A549 (cell line): ENCODE results near the gene GDF10. TPM values are rescaled to one million over a fixed set of nuclear protein-coding genes. Genes with fewer than 3 reads are reported as not detected.

ENCODE experiments used
- ATAC-seq, 2 experiments: fragments of 200-7000 bp in 1 of 2; fragments of >200 bp in 1 of 2; cut with Nextera tagmentation in 1 of 2; cut with Tn5 transposase in 1 of 2; 3 replicates each; pipeline versions ENCODE4 v1.8.0 to v1.9.1; 2018 to 2020; ENCODE audit warnings: mild to moderate bottlenecking in 1 of 2, moderate library complexity in 1 of 2
- CTCF ChIA-PET: fragments of 300-600 bp; sonication (Branson Sonifier 250); formaldehyde crosslinking; extraction: SDS; loops from one replicate; lab custom pipeline; 2021; ENCODE audit warnings: antibody characterized with exemption, inconsistent platforms; lab: Yijun Ruan, JAX
- POLR2A ChIA-PET: fragments of 350-600 bp; formaldehyde crosslinking; extraction: SDS; loops from one replicate; lab custom pipeline; 2021; ENCODE audit warnings: antibody characterized with exemption, inconsistent platforms; lab: Yijun Ruan, JAX
- DNase-seq, 2 experiments: peaks; one replicate each; pipeline versions ENCODE4 v3.0.0 to v3.0.0-alpha.2; 2011 to 2016; ENCODE audit warnings: low read depth in 1 of 2, low spot score in 1 of 2
- FAIRE-seq: peaks from 2 replicates; lab custom pipeline; 2011; peaks lifted over from hg19 to GRCh38; lab: Jason Lieb, UNC
- H3K27ac ChIP-seq, 2 experiments: fragments of >200 bp; sonication (Bioruptor Twin); formaldehyde crosslinking; 3 replicates each; pipeline ENCODE4 v1.5.1; 2016 to 2017
- H3K4me1 ChIP-seq: fragments of >200 bp; sonication (Bioruptor Twin); formaldehyde crosslinking; 3 replicates; pipeline ENCODE4 v1.6.1; 2016
- H3K4me2 ChIP-seq: fragments of >200 bp; sonication (Bioruptor Twin); formaldehyde crosslinking; 3 replicates; pipeline ENCODE4 v1.6.1; 2016
- H3K4me3 ChIP-seq: fragments of >200 bp; sonication (Bioruptor Twin); formaldehyde crosslinking; 3 replicates; pipeline ENCODE4 v1.5.1; 2016
- H3K9me3 ChIP-seq: fragments of >200 bp; sonication (Bioruptor Twin); formaldehyde crosslinking; 3 replicates; pipeline ENCODE4 v1.6.1; 2016
- BCL3 ChIP-seq: fragments of >200 bp; sonication (Bioruptor Twin); formaldehyde crosslinking; IDR thresholded peaks from 3 replicates; pipeline ENCODE4 v1.6.1; 2016
- CBX8 ChIP-seq: fragments of 200-600 bp; sonication (generic); IDR thresholded peaks from 2 replicates; pipeline ENCODE4 v1.6.1; 2016
- CHD2 ChIP-seq: fragments of 150-350 bp; IDR thresholded peaks from 2 replicates; pipeline ENCODE4 v1.6.1; 2014; ENCODE audit warnings: low read length; ENCODE audit not compliant: partially characterized antibody
- CHD4 ChIP-seq: fragments of 200-600 bp; sonication (generic); IDR thresholded peaks from 2 replicates; pipeline ENCODE4 v1.6.1; 2016; ENCODE audit warnings: antibody characterized with exemption, mild to moderate bottlenecking, borderline replicate concordance
- CTCF ChIP-seq: fragments of >200 bp; sonication (Bioruptor Twin); formaldehyde crosslinking; IDR thresholded peaks from 3 replicates; pipeline ENCODE4 v1.5.1; 2016
- EP300 ChIP-seq, 2 experiments: fragments of >200 bp; sonication (Bioruptor Twin); formaldehyde crosslinking; IDR thresholded peaks; 2 replicates in 1 of 2; 3 replicates in 1 of 2; pipeline ENCODE4 v1.6.1; 2016 to 2017
- FOXS1 ChIP-seq: fragments of 250-450 bp; sonication (Bioruptor Pico); IDR thresholded peaks from 2 replicates; pipeline ENCODE4 v1.5.0; 2020; ENCODE audit warnings: mild to moderate bottlenecking, moderate library complexity
- HES2 ChIP-seq: fragments of >200 bp; sonication (Bioruptor Twin); formaldehyde crosslinking; IDR thresholded peaks from 2 replicates; pipeline ENCODE4 v1.6.1; 2016
- HOXA7 ChIP-seq: fragments of 250-450 bp; sonication (Bioruptor Pico); IDR thresholded peaks from 2 replicates; pipeline ENCODE4 v1.5.0; 2020; ENCODE audit warnings: mild to moderate bottlenecking, moderate library complexity
- HOXB13 ChIP-seq: fragments of 250-450 bp; sonication (Bioruptor Pico); IDR thresholded peaks from 2 replicates; pipeline ENCODE4 v1.5.0; 2020; ENCODE audit warnings: low read depth, mild to moderate bottlenecking, moderate library complexity
- KDM5A ChIP-seq: fragments of 200-600 bp; sonication (generic); IDR thresholded peaks from 2 replicates; pipeline ENCODE4 v1.6.1; 2016; ENCODE audit warnings: antibody characterized with exemption, mild to moderate bottlenecking
- MAZ ChIP-seq: fragments of 150-350 bp; IDR thresholded peaks from 2 replicates; pipeline ENCODE4 v1.6.1; 2014; ENCODE audit warnings: antibody characterized with exemption, low read depth, low read length, borderline replicate concordance
- NFE2L2 ChIP-seq: fragments of 150-350 bp; conservative IDR thresholded peaks from 2 replicates; pipeline ENCODE4 v1.6.1; 2014; ENCODE audit warnings: low read length
- NR3C1 ChIP-seq: fragments of >200 bp; sonication (Bioruptor Twin); formaldehyde crosslinking; IDR thresholded peaks from 3 replicates; pipeline ENCODE4 v1.6.1; 2017
- RAD21 ChIP-seq, 2 experiments: fragments of >200 bp in 1 of 2; sonication (Bioruptor Twin) in 1 of 2; formaldehyde crosslinking in 1 of 2; IDR thresholded peaks in 1 of 2; conservative IDR thresholded peaks in 1 of 2; 2 replicates in 1 of 2; 3 replicates in 1 of 2; pipeline ENCODE4 v1.6.1; 2012 to 2018; ENCODE audit warnings: inconsistent platforms in 1 of 2
- RCOR1 ChIP-seq: fragments of 150-350 bp; IDR thresholded peaks from 2 replicates; pipeline ENCODE4 v1.6.1; 2014; ENCODE audit warnings: antibody characterized with exemption, low read length, low read depth
- REST ChIP-seq: fragments of 200-600 bp; sonication (generic); IDR thresholded peaks from 2 replicates; pipeline ENCODE4 v1.6.1; 2016; ENCODE audit warnings: antibody characterized with exemption, mild to moderate bottlenecking, moderate library complexity
- SMC3 ChIP-seq: fragments of >200 bp; sonication (Bioruptor Twin); formaldehyde crosslinking; IDR thresholded peaks from 3 replicates; pipeline ENCODE4 v1.6.1; 2018; ENCODE audit warnings: inconsistent platforms
- TFCP2L1 ChIP-seq: fragments of 250-450 bp; sonication (Bioruptor Pico); IDR thresholded peaks from 2 replicates; pipeline ENCODE4 v1.5.0; 2021; ENCODE audit warnings: mild to moderate bottlenecking
- USF2 ChIP-seq: fragments of 450-650 bp; IDR thresholded peaks from 2 replicates; pipeline ENCODE4 v1.6.1; 2014; ENCODE audit warnings: antibody characterized with exemption
- ZC3H11A ChIP-seq: fragments of 450-650 bp; IDR thresholded peaks from 2 replicates; pipeline ENCODE4 v1.6.1; 2014; ENCODE audit warnings: antibody characterized with exemption, mild to moderate bottlenecking
- ZNF302 ChIP-seq: fragments of 250-450 bp; sonication (Bioruptor Pico); IDR thresholded peaks from 2 replicates; pipeline ENCODE4 v1.9.0; 2021; ENCODE audit warnings: inconsistent platforms, mild to moderate bottlenecking, moderate library complexity
- WGBS: methylation state at CpG from one replicate; pipeline ENCODE4 v1.1.6; 2017; ENCODE audit errors: missing lambda C conversion rate; 5-methylcytosine and 5-hydroxymethylcytosine counted together
- polyA plus RNA-seq, 4 experiments: library from polyadenylated mRNA; depleted of rRNA in 3 of 4; stranded (reverse); fragments of >200 nt; fragmentation: RNase III in 1 of 4; extraction: RNeasy Plus Mini Kit Qiagen cat#74134 plus additional on column Dnase treatment in 1 of 4; gene quantifications; 2 replicates in 3 of 4; 3 replicates in 1 of 4; pipeline ENCODE4 v1.2.3, GENCODE V29; 2011 to 2017

GDF10 gene
- polyA plus RNA-seq, 2 of the 4 experiments (the other 2 are of a cell fraction): 0.10 TPM; not detected in 1

DNA sequence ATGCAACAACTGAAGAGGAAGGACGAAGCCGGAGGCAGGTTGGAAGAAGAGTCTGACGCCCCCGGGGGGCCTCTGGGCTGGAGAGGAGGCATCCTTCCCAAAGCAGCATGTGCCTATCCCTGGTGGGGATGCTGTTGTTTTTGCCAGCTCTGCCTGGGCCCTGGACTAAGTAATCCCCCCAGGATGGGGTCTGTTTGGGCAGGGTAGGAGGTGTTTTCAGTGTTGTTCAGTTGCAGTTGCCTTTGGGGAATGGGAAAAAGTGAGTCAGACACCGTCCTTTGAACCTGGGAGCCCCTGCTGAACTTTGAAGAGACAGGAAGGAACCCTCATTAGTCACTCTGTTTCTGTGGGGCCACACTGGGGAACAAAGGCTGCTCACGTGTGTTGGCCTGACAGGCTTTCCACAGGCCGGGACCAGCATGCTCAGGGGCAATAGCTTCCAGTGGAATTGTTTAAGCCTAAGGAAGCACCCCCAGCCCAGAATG is 35.2 kb upstream of the GDF10 start:
- POLR2A ChIA-PET: no interaction called here
- TF ChIP-seq HOXA7 (CRISPR knock-in tag) (no peak), REST (no peak), HES2 (no peak), RCOR1 (no peak), EP300 (IDR thresholded peaks at IDR 0.05) (no peak)
- peaks cover 35% of the 10 kb centered on the region for H3K9me3 ChIP-seq
- ATAC-seq (no peak), FAIRE-seq (no peak), DNase-seq (no peak)
- CTCF ChIA-PET: interaction anchor here (0.8 to 1.2 kb wide), 2 partner anchors 18 to 82 kb away, joined by 3 read pairs; no protein-coding TSS in a partner anchor
- H3K4me2 ChIP-seq: no peak overlapping the region
- no peak overlapping the region for H3K4me3 ChIP-seq
- 6% methylated on average over 5 of the region's 7 CpGs for WGBS
- no peak overlapping the region for H3K27ac ChIP-seq
- H3K4me1 ChIP-seq: no peaks in the 10 kb centered on the region

DNA sequence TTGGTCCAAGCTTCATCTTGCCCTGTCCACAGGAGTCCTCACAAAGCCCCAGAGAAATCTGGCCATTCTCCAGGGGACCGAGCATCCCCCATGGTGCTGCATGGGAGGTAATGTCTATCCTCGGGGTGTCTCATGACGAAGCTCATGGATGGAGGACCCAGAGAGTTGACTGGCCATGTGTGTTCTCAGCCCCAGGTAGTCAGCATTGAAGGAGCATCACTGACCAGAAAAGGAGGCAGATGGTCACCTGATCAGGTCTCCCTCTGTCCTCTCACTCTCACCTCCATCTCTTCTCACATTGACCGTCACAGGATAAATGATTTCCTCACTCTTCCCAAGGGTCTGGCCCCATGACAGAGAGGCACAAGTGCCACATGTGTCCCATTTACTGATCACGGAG is 33.4 kb upstream of the GDF10 start:
- Histone ChIP-seq H3K27ac (no peak overlapping the region), H3K4me1 (no peaks in the 10 kb centered on the region), H3K9me3 (peaks cover 35% of the 10 kb centered on the region)
- no peak for FAIRE-seq
- no peak for TF ChIP-seq HOXB13
- TF ChIP-seq ZC3H11A: no peak
- TF ChIP-seq, all 56 proteins: peak for 0
- CTCF ChIA-PET: interaction anchor here (1.0 kb wide), 1 partner anchor 218 kb away, joined by 4 read pairs; no protein-coding TSS in a partner anchor
- no peak for ATAC-seq
- Histone ChIP-seq H3K4me3 (no peak overlapping the region), H3K4me2 (no peak overlapping the region)
- DNase-seq: no peak
- 3% methylated on average over 5 of the region's 5 CpGs for WGBS
- POLR2A ChIA-PET: no interaction called here

- WGBS: 70% methylated on average over 9 of the region's 9 CpGs
- no peak for ATAC-seq
- POLR2A ChIA-PET: no interaction called here
- no peak for FAIRE-seq
- no peak overlapping the region for H3K4me2 ChIP-seq
- H3K27ac ChIP-seq: no peak overlapping the region
- no peak for DNase-seq
- no peaks in the 10 kb centered on the region for H3K4me1 ChIP-seq
- TF ChIP-seq MAZ (no peak), ZNF302 (no peak), KDM5A (no peak), BCL3 (no peak), NR3C1 (no peak), CHD4 (no peak), USF2 (no peak), CTCF (no peak), FOXS1 (CRISPR knock-in tag) (no peak), RAD21 (conservative IDR thresholded peaks at IDR 0.05 in 1 of 2, IDR thresholded peaks at IDR 0.05 in 1 of 2) (no peak), CBX8 (no peak), TFCP2L1 (CRISPR knock-in tag) (no peak), HOXB13 (no peak), CHD2 (no peak), REST (no peak), SMC3 (no peak), NFE2L2 (no peak)
- TF ChIP-seq, all 56 proteins: peak for 0
- CTCF ChIA-PET: interaction anchor here (0.7 to 1.2 kb wide), 3 partner anchors 47 to 244 kb away, joined by 3 to 4 read pairs (median 4); no protein-coding TSS in a partner anchor
- Histone ChIP-seq H3K9me3 (peaks cover 46% of the 10 kb centered on the region), H3K4me3 (no peak overlapping the region)
Measured at GRCh38 chr10:47268696-47269095, 31.3 kb upstream of the GDF10 start.
